Upper lobe of right lung (tissue), 1 donor: Measurements from ENCODE around the gene GJA5. TPM values are rescaled to one million over a fixed set of nuclear protein-coding genes. Genes with fewer than 3 reads are reported as not detected.

Source experiments
- ATAC-seq: fragments of 200-7000 bp; cut with Tn5 transposase; one replicate; pipeline ENCODE4 v1.9.1; 2020; ENCODE audit warnings: mild to moderate bottlenecking, moderate library complexity
- DNase-seq: peaks from one replicate; pipeline ENCODE4 v3.0.0-alpha.2; 2020
- H3K27ac ChIP-seq: fragments of 200-600 bp; one replicate; pipeline ENCODE4 v1.8.0; 2022
- H3K27me3 ChIP-seq: fragments of 200-600 bp; one replicate; pipeline ENCODE4 v1.8.0; 2022; ENCODE audit warnings: mild to moderate bottlenecking
- H3K36me3 ChIP-seq: fragments of 200-600 bp; one replicate; pipeline ENCODE4 v1.8.0; 2022
- H3K4me1 ChIP-seq: fragments of 200-600 bp; one replicate; pipeline ENCODE4 v1.8.0; 2022
- H3K4me3 ChIP-seq: fragments of 200-600 bp; one replicate; pipeline ENCODE4 v1.8.0; 2022; ENCODE audit warnings: mild to moderate bottlenecking
- H3K9me3 ChIP-seq: fragments of 200-600 bp; one replicate; pipeline ENCODE4 v1.8.0; 2022
- intact Hi-C: fragments of 100-400 bp; cut with DNase I; formaldehyde crosslinking; loops from one replicate; pipeline ENCODE4 v1.11.0; 2022
- long read RNA-seq: library from polyadenylated mRNA; unstranded; transcript quantifications from one replicate; pipeline ENCODE4 v2.0.0, GENCODE V29; 2021
- total RNA-seq: library from RNA; stranded (reverse); fragmentation: NEBNext Ultra II Directional; extraction: Animal tissue kit (Norgen Biotek cat#: 25700); gene quantifications from one replicate; pipeline ENCODE4 v1.2.1, GENCODE V29; 2021
- TF ChIP-seq, protein P1 (sequence below): fragments of 200-600 bp; IDR thresholded peaks from one replicate; pipeline ENCODE4 v1.8.0; 2022; ENCODE audit warnings: antibody characterized with exemption
- donor health status: DM: no; HTN: yes; CAD: no; lungs with severe emphysema.

The GJA5 gene
- 62.2 TPM for total RNA-seq
- long read RNA-seq, transcript GJA5-203 (2 exons, 3,183 nt) = major isoform, 120 of 162 reads
- long read RNA-seq, partial matches to known transcripts = 0 of 162 reads
- long read RNA-seq, other reads (novel, unspliced or antisense) = 39 of 162 reads

GRCh38 chr1:147760481-147761260, at the start of gene GJA5:
TSS of gene GJA5 (minus strand) at chr1:147760602. CDS start at chr1:147759238, 1,364 bp downstream.
- H3K4me1 ChIP-seq = peaks cover 35% of the 10 kb centered on the region
- no peak within 1 kb of the TSS for H3K27ac ChIP-seq
- no peaks in the 10 kb centered on the region for H3K36me3 ChIP-seq
- no peak for DNase-seq
- no peaks in the 10 kb centered on the region for H3K27me3 ChIP-seq
- no peak for ATAC-seq
- no peak within 1 kb of the TSS for H3K4me3 ChIP-seq
- H3K9me3 ChIP-seq = no peaks in the 10 kb centered on the region
- TF ChIP-seq, protein P1, sequence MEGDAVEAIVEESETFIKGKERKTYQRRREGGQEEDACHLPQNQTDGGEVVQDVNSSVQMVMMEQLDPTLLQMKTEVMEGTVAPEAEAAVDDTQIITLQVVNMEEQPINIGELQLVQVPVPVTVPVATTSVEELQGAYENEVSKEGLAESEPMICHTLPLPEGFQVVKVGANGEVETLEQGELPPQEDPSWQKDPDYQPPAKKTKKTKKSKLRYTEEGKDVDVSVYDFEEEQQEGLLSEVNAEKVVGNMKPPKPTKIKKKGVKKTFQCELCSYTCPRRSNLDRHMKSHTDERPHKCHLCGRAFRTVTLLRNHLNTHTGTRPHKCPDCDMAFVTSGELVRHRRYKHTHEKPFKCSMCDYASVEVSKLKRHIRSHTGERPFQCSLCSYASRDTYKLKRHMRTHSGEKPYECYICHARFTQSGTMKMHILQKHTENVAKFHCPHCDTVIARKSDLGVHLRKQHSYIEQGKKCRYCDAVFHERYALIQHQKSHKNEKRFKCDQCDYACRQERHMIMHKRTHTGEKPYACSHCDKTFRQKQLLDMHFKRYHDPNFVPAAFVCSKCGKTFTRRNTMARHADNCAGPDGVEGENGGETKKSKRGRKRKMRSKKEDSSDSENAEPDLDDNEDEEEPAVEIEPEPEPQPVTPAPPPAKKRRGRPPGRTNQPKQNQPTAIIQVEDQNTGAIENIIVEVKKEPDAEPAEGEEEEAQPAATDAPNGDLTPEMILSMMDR = no peak
- intact Hi-C loops = no loop called here

DNA sequence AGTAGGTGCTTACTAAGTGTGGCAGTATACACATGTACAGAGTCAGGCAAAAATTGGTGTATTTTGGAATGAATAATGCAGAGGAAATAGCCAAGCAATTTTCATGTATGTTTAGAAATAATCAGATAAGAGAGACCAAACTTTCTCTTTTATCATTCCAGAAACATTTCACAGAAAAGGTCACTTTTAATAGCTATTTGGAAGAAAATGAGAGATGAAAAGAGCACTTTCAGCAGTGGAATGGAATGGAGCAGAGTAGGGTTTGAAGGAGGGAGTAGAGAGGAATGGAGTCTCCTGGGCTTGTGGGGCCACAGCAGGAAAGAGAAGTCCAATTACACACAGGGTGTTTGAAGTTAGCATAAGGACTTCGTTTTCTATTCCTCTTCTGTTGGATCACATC, 48.8 kb upstream of the GJA5 start:
- Histone ChIP-seq H3K27ac (no peak overlapping the region), H3K27me3 (no peaks in the 10 kb centered on the region), H3K4me3 (no peak overlapping the region), H3K36me3 (no peaks in the 10 kb centered on the region), H3K9me3 (no peaks in the 10 kb centered on the region), H3K4me1 (peaks cover 27% of the 10 kb centered on the region)
- intact Hi-C loops = no loop called here
- DNase-seq (no peak), ATAC-seq (no peak)
- TF ChIP-seq, protein P1 = no peak

DNA sequence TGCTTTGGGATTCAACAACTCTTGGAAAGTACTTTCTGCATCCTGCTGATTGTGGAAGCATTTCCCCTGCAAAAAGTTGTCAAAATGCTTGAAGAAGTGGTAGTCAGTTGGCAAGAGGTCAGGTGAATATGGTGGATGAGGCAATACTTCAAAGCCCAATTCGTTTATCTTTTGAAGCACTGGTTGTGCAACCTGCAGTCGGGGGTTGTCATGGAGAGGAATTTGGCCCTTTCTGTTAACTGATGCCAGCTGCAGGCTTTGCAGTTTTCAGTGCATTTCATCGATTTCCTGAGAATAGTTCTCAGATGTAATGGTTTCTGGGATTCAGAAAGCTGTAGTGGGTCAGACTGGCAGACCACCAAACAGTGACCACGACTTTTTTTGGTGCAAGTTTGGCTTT, 47.6 kb upstream of the GJA5 start:
- Histone ChIP-seq H3K9me3 (no peaks in the 10 kb centered on the region), H3K4me3 (no peak overlapping the region), H3K36me3 (no peaks in the 10 kb centered on the region), H3K27ac (no peak overlapping the region), H3K27me3 (no peaks in the 10 kb centered on the region), H3K4me1 (peaks cover 22% of the 10 kb centered on the region)
- intact Hi-C loops = no loop called here
- TF ChIP-seq, protein P1 = no peak
- no peak for DNase-seq
- ATAC-seq = peak; percentile 34

DNA sequence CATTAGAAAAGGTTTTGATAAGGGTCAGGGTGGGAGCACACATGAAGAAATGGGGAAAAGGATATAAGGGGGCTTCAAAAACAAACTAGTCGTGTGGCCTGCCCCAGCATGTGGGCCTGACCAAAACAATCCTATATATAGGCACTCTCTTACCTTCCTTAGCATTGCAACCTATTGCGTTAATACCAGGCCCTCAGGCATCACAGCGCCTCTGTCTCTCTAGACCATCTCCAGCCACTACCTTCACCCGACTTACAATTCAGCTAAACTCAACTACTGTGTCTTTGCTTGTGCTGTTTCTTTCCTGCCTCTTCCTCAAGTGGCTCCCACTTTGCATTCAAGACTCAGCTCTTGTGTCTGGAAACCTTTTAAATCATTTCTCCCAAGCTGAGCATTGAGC, 47.0 kb upstream of the GJA5 start:
- TF ChIP-seq, protein P1 = no peak
- DNase-seq = no peak
- intact Hi-C loops = no loop called here
- no peaks in the 10 kb centered on the region for H3K36me3 ChIP-seq
- no peaks in the 10 kb centered on the region for H3K9me3 ChIP-seq
- no peak overlapping the region for H3K27ac ChIP-seq
- ATAC-seq = no peak
- H3K27me3 ChIP-seq = no peaks in the 10 kb centered on the region
- peaks cover 18% of the 10 kb centered on the region for H3K4me1 ChIP-seq
- no peak overlapping the region for H3K4me3 ChIP-seq

DNA sequence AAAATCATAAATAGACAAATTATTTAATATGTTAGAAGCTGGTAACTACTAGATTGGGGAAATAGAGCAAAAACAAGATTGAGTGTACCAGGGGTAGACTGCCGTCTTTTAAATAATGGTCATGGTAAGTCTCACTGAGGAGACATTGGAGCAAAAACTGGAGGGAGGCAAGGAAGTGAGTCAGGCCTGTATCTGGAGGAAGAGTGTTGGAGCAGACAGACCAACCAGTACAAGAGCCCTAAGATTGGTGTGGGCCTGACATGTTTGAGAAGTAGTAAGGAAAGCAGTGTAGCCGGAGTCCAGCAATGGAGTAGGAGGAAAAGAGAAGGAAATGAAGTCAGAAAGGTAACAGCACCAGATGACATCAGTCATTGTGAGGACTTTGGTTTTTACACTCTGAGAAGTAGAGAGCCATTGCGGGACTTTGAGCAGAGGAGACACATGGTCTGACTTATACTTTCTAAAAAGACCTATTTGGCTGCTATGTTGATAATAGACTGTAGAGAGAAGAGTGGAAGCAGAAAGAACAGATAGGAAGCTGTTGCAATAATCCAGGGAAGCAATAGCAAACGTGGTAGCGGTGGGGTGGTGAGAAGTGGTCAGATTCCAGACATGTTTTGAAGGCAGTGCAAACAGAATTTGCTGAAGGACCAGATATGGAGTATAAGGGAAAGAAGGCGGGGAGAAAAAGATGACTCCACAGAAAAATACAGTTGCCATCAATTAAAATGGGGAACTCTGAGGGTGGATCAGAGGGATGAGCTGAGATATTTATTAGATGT, 44.7 kb upstream of the GJA5 start:
- no peaks in the 10 kb centered on the region for H3K9me3 ChIP-seq
- ATAC-seq (no peak), DNase-seq (no peak)
- peaks cover 15% of the 10 kb centered on the region for H3K4me1 ChIP-seq
- no peak overlapping the region for H3K4me3 ChIP-seq
- H3K36me3 ChIP-seq = no peaks in the 10 kb centered on the region
- no peaks in the 10 kb centered on the region for H3K27me3 ChIP-seq
- TF ChIP-seq, protein P1 = no peak
- no peak overlapping the region for H3K27ac ChIP-seq
- intact Hi-C loops = no loop called here
